Vagina (tissue), 2 donors: ENCODE measurements around the gene CCSER1.

Experiments used
- POLR2A ChIP-seq, 2 donors: fragments of 450-650 bp; IDR thresholded peaks; one replicate each; pipeline ENCODE4 v1.6.1; 2017; ENCODE audit warnings: antibody characterized with exemption in 2 of 2, mild to moderate bottlenecking in 2 of 2, moderate library complexity in 2 of 2
- POLR2AphosphoS5 ChIP-seq, 2 donors: sonication (generic); formaldehyde crosslinking; IDR thresholded peaks; one replicate each; pipeline ENCODE4 v1.9.0; 2017; ENCODE audit warnings: antibody characterized with exemption in 2 of 2, mild to moderate bottlenecking in 2 of 2, low read depth in 1 of 2; ENCODE audit not compliant: insufficient read depth in 1 of 2
- TF ChIP-seq, protein P1 (sequence below), 3 experiments: fragments of 450-650 bp in 2 of 3; fragments of 200-600 bp in 1 of 3; sonication (generic) in 1 of 3; IDR thresholded peaks; one replicate each; pipeline ENCODE4 v1.5.1; 2017 to 2019; ENCODE audit warnings: antibody characterized with exemption in 3 of 3, mild to moderate bottlenecking in 2 of 3, moderate library complexity in 2 of 3

DNA sequence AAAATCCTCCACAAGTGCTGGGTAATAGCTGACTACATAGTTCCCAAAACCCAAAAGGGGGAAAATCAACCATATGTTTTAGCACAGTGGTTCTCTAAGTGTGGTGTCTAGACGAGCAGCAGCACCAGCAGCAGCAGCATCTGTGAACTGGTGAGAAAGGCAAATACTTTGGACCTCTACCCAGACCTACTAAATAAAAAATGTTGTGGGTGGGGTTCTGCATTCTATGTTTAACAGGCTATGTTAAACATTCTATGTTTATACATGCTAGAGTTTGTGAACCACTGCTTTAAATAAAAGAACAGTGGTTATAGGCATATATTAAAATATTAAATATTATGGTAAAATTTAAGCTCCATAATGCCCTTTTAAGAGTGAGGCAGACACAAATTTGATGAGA, 1171.6 kb downstream of the CCSER1 start:
- TF ChIP-seq, protein P1, sequence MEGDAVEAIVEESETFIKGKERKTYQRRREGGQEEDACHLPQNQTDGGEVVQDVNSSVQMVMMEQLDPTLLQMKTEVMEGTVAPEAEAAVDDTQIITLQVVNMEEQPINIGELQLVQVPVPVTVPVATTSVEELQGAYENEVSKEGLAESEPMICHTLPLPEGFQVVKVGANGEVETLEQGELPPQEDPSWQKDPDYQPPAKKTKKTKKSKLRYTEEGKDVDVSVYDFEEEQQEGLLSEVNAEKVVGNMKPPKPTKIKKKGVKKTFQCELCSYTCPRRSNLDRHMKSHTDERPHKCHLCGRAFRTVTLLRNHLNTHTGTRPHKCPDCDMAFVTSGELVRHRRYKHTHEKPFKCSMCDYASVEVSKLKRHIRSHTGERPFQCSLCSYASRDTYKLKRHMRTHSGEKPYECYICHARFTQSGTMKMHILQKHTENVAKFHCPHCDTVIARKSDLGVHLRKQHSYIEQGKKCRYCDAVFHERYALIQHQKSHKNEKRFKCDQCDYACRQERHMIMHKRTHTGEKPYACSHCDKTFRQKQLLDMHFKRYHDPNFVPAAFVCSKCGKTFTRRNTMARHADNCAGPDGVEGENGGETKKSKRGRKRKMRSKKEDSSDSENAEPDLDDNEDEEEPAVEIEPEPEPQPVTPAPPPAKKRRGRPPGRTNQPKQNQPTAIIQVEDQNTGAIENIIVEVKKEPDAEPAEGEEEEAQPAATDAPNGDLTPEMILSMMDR (IDR thresholded peaks at IDR 0.05) = no peak
- TF ChIP-seq POLR2AphosphoS5 (IDR thresholded peaks at IDR 0.05; ENCODE audit: insufficient read depth in 1 of 2, low read depth in 1 of 2) (no peak), POLR2A (IDR thresholded peaks at IDR 0.05) (no peak)
